ENCODE results near the gene FAM53A.

Gene FAM53A

GRCh38 chr4:1624519-1624910 is 59.6 kb downstream of the FAM53A start:
- in situ Hi-C loops (cut with MboI; ENCODE audit: low sequenced_read_pairs): no loop called here

GRCh38 chr4:1623821-1624518 is 60.1 kb downstream of the FAM53A start:
- in situ Hi-C loops (cut with MboI; ENCODE audit: low sequenced_read_pairs): no loop called here

DNA sequence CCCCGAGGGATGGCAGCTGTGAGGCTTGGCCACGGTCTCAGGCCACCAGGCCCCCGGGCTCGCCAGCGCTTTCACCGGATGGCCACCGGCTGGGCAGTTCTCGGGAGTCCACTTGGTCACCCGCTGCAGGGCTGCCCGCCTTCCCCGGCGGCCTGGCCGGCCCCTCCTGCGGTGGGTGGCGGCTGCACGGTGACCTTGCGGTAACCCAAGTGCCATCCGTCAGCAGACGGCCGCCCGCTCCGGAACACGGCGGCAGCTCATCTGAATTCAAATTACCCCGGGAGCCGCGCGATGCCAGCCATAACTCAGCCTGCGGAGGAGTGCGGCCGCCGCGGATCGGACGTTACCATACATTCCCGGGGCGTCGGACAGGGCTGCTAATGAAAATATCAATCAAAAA is 60.7 kb downstream of the FAM53A start:
- in situ Hi-C loops (cut with MboI; ENCODE audit: low sequenced_read_pairs): no loop called here

DNA sequence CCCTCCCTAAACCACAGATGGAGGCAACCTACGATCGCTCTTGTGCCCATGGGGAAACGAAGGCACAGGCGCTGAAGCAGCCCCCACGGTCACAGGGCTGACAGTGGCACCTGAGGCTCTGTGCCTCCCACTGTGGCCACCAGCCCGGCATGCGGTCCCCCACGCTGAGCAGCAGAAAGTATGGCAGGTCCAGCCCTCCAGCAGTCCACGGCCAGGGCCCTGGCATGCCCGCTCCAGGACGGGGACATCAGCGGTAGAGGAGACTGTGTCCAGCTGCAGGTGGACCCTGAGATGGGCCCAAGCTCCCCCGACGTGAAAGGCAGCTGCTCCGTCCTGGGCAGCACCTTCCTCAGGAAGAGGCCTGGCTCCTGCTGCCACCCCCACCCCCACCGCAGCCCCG is 61.2 kb downstream of the FAM53A start:
- in situ Hi-C loops (cut with MboI; ENCODE audit: low sequenced_read_pairs): no loop called here

GRCh38 chr4:1622238-1622637 is 61.9 kb downstream of the FAM53A start:
- in situ Hi-C loops (cut with MboI; ENCODE audit: low sequenced_read_pairs): no loop called here

DNA sequence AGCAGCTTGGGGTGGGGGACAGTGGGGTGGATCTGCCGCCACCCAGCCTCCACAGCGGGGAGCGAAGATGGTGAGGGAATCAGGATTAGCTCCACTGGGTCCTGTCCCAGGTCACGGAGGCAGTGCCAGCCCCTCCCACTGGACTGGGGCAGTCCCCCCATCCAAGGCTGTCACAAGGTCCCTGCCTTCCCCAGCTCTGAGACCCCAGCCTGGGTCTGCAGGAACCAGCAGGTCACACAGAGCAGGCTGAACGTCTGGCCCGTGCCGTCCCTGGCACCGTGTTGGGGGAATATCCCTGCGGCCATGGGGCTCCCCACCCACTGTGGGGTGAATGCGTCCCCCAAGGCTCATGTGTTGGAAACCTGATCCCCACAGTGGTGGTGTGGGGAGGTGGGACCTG is 62.6 kb downstream of the FAM53A start:
- in situ Hi-C loops (cut with MboI; ENCODE audit: low sequenced_read_pairs): no loop called here

DNA sequence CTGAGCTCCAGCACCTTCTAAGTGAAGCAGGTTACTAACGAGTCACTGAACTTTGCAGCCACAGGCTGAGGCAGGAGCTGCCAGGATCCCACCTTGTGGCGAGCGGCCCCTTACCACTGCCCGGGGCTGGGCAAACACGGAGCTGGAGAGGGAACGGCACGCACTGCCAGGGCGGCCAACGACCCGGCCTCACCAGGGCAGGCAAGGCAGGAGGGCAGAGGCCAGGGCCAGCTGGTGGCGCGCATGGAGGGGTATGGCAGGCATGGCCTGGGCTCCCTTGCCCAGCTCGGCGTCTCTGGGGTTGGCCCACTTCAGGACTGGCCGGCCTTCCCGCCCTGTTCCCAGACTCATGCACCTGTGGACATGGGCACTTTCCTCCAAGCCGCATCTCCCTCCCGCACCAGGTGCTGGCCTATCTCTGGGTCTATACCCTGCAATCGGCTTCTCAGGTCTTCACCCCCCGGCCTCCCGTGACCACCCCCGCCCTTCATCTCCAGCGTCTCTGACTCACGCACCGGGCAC is 64.9 kb downstream of the FAM53A start:
- in situ Hi-C loops (cut with MboI; ENCODE audit: low sequenced_read_pairs): no loop called here

DNA sequence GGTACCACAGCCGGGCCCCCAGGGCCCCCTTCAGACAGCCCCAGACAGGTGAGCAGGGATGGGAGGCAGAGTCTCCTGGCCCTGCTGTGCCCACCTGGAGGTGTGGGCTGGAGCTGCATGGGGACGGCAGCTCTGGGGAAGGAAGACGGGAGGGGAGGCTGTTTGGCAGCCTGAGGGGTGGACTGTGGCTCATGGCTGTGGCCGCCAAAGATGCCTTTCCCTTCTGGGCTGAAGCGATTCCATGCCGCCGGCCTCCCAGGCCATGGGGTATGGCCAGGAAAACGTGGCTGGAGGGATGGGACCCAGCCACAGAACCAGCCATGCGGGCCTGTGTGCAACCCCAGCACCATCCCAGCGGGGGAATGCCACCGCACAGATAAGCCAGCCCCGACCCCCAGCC is 65.7 kb downstream of the FAM53A start:
- in situ Hi-C loops (cut with MboI; ENCODE audit: low sequenced_read_pairs): no loop called here

- in situ Hi-C loops (cut with MboI; ENCODE audit: low sequenced_read_pairs): no loop called here
These were observed 67.6 kb downstream of the FAM53A start for GRCh38 chr4:1616557-1616930.

DNA sequence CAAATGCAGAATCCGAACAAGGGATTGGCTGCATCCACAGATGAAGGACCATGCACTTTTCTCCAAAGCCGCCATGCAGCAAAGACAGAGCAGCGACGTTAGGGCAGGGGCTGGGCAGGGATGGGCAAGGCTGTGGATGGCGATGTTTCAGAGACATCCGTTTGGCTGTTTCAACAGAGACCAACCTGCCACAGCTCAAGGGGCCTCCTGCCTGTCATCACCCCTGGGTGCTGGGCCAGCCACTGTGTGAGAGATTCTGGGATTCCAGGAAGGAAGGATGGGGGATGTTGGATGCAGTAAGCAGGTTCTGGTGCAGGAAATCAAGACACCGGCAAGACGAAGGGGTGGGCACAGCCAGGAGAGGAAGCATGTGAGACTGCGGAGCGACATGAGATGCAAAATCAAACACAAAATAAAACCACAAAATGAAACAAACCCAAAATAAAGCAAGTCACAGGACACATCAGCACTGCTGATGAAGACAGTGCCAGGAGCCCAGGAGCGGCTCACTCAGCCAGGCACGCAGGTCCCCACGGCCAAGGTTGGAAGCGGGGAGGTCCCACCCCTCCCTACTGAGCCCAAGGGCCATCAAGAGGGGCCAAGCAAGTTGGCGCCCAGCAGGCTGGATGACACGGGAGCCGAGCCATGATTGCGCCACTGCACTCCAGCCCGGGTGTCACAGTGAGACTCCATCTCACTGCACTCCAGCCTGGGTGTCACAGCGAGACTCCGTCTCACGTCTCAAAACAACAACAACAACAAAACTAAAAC is 68.1 kb downstream of the FAM53A start:
- in situ Hi-C loops (cut with MboI; ENCODE audit: low sequenced_read_pairs): no loop called here

- in situ Hi-C loops (cut with MboI; ENCODE audit: low sequenced_read_pairs): no loop called here
These were observed 69.1 kb downstream of the FAM53A start for GRCh38 chr4:1614854-1615595.

DNA sequence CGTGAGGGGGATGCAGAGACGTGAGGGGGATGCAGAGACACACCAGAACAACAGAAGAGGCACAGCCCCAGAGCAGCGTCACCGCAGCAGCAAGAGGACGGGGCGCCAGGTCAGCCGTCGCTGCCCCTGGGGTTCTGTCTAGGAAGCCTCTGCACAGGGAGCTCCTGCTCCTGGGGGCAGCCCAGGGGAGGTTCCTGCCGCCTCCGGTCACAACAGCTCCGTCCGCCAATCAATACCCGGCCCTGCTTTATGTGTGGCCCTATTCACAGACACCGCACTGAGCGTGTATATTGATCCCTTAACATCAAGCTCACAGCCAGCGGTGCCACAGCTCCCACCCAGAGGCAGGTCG is 69.6 kb downstream of the FAM53A start:
- in situ Hi-C loops (cut with MboI; ENCODE audit: low sequenced_read_pairs): no loop called here

DNA sequence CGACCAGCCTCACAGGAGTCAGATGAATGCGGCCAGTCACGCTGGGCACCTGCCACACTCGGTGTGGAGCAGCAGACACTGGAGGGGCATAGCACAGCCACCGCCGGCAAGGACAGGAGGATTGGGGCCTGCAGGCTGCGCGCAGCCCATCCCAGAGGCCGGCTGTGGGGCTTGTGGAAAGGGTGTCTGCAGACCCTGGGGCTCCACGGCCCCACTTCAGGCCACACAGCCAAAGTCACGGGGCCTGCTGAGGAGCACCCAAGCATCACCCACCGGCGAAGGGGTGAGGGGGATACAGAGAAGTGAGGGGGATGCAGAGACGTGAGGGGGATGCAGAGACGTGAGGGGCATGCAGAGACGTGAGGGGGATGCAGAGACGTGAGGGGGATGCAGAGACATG is 70.1 kb downstream of the FAM53A start:
- in situ Hi-C loops (cut with MboI; ENCODE audit: low sequenced_read_pairs): no loop called here

DNA sequence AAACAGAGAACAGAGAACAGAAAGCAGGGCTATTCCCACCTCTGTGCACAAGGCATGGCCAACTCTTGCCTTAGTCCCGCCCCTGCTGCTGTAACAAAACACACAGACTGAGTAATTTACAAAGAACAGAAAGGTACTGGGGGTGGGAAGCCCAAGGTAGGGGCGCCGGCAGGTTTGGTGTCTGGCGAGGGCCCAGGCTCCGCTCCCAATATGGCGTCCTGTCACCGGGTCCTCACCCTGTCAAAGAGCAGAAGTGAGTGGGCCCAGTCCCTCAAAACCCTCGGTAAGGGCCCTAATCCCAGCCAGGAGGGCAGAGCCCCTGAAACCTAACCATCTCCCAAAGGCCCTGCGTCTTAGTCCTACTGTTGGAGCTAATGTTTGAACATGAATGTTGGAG is 71.0 kb downstream of the FAM53A start:
- in situ Hi-C loops (cut with MboI; ENCODE audit: low sequenced_read_pairs): no loop called here

DNA sequence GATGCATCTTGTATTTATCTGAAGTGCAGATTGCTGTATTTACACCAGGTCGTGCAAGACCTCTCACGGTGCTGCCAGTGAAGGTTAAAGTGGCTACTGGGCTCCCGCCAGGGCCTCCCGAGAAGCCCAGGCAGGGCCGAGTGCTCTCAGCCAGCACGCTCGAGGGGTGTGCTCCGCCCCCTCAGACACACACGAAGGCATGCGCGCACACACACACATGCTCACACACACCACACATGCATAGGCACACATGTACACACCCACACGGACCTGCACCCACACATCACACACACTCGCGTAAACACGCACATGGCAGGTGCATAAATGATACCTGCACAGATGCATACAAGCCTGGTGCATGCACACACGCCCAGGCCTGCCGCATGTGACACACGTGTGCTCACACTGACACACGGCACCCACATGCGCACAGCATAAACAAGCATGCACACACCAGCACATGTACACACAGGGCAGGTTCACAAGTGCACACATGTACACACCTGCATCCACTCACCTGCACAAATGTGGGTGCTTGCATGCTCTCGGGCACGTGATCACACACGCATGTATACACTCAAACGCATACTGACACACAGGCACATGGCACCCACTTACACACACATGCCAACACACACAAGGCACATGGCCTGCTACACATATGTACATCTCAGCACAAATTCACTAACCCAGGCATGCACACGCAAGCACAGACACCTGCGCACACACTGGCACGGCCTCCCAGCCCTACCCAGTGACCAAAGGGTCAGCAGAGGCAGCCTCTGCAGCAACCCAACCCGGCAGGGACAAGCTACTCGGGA is 71.6 kb downstream of the FAM53A start:
- in situ Hi-C loops (cut with MboI; ENCODE audit: low sequenced_read_pairs): no loop called here

- in situ Hi-C loops (cut with MboI; ENCODE audit: low sequenced_read_pairs): no loop called here
These were observed 72.6 kb downstream of the FAM53A start for GRCh38 chr4:1611501-1611870.

- in situ Hi-C loops (cut with MboI; ENCODE audit: low sequenced_read_pairs): no loop called here
These were observed 73.2 kb downstream of the FAM53A start for GRCh38 chr4:1610791-1611500.

DNA sequence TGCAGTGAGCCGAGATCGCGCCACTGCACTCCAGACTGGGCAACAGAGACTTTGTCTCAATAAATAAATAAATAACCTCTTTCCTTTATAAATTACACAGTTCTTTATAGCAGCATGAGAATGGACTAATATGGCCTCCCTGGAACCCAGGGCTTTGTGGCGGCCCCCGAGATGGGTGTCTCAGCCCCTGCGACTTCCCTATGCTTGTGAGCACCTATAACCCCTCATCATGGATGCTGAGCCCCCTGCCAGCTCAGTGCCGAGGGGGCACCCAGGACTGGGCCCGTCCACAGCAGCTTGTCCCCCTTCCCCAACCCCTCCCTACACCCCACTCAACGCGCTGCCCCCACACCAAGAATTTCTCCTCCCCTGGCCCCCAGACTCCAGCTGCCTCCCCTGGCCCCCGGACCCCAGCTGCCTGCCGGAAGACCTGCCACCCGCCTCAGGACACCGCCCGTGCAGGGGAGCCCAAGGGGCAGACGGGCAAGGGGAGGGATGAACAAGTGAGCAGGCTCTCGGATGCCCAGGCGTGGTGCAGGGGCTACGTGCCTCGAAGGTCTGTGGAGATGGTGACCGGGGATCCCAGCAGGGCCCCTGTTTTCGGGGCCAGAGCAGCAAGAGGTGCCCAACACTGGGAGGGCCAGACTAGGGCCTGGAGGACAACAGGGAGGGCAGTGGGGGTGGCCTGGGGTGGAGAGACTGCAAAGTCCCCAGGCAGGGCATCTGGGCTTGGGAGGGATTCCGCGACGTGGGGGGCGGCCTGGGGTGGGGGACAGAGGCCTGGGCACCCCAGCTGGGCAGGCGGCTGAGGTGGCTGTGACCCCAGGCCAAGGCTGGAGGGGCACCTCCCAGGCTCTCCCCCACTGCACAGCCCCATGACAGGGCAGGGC is 74.0 kb downstream of the FAM53A start:
- in situ Hi-C loops (cut with MboI; ENCODE audit: low sequenced_read_pairs): no loop called here

- in situ Hi-C loops (cut with MboI; ENCODE audit: low sequenced_read_pairs): no loop called here
These were observed 75.2 kb downstream of the FAM53A start for GRCh38 chr4:1608821-1609500.
